Dedifferentiated amniotic fluid mesenchymal stem cell (primary cell): ENCODE results near the gene RING1.

Experiments used
- DNase-seq: peaks from one replicate; pipeline ENCODE4 v3.0.0-alpha.2; 2016; ENCODE audit errors: extremely low spot score

The RING1 gene

GRCh38 chr6:33247977-33248642, 39.8 kb downstream of the RING1 start:
- DNase-seq: peak; percentile 83

- DNase-seq: peak; percentile 46
These were observed 40.3 kb downstream of the RING1 start for GRCh38 chr6:33248643-33248931.

DNA sequence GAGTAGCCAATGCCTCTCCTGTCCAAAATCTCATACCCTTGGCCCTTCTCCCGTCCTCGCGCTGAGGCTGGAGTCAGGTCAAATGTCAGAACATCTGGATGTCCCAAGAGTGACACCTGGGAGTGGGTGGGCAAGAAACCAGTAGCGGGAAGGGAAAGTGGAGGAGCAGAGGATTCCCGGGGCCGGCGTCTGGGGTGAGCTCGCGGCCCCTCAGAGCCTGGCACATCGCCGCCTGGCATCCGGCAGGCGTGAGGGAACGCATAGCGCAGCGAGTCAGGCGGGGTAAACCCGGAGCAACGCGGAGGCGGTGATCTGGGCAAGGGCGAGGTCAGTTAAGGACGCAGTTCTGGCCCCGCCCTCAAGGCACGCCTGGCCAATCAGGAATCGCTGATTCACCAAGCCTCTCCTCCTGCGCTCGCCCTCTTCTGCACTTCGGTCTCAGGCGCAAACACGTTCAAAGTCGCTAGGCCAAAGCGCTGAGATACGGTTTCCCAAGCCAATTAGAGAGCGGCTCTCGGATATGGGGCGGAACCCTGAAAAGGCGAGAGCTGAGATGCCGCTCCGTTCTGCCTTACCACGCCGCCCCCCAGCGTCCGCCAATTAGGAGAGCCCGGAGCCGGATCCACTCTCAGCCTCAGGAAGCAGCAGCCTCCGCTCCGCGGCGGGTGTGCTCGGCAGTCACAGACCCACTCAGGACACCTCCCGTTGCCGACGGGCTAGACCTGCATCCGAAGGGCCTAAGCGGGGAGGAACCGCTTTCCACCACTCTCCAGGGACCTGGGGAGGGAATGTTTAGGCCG, 40.8 kb downstream of the RING1 start:
- peak; percentile 99 for DNase-seq

- DNase-seq: peak; percentile 71
These were observed 41.7 kb downstream of the RING1 start for GRCh38 chr6:33249732-33250630.

DNA sequence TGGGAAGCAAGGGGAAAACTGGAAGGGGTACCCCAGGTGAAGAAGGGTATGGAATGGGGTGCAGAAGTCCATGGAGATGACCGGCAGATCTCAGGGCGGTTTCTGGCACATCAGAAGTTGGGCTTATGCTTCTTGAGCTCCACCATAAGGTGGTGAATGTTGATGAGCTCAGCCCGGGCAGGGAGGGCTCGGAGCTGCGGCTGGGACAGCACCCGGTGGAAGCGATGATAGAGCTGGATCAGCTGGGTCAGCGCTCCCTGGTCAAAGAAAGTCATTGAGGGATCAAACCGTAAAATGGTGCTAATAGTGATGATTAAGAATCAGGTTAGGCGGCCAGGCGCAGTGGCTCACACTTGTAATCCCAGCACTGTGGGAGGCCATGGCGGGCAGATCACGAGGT, 42.4 kb downstream of the RING1 start:
- DNase-seq: no peak

GRCh38 chr6:33251395-33252012, 43.2 kb downstream of the RING1 start:
- no peak for DNase-seq

GRCh38 chr6:33252759-33253158, 44.5 kb downstream of the RING1 start:
- DNase-seq: no peak

GRCh38 chr6:33254591-33254990, 46.3 kb downstream of the RING1 start:
- no peak for DNase-seq

- DNase-seq: no peak
These were observed 50.7 kb downstream of the RING1 start for GRCh38 chr6:33259032-33259431.
